PC-9 (cell line): ENCODE data around the gene SGCD. TPM values are rescaled to one million over a fixed set of nuclear protein-coding genes. Genes with fewer than 3 reads are reported as not detected.

ENCODE experiments used
- BruUV-seq: library from RNA; stranded (reverse); fragments of 400-500 nt; replicated peaks from 2 replicates; lab custom pipeline; 2021; lab: Mats Ljungman, UMichigan
- CTCF ChIA-PET: fragments of 300-600 bp; sonication (Branson Sonifier 250); formaldehyde crosslinking; loops from one replicate; lab custom pipeline; 2022; ENCODE audit warnings: antibody characterized with exemption; lab: Charles Lee
- POLR2A ChIA-PET: fragments of 300-600 bp; sonication (Branson Sonifier 250); formaldehyde crosslinking; loops from one replicate; lab custom pipeline; 2022; ENCODE audit warnings: antibody characterized with exemption; ENCODE audit not compliant: unreplicated experiment; lab: Charles Lee
- DNase-seq, 2 experiments: peaks; one replicate each; pipeline versions ENCODE4 v3.0.0 to v3.0.0-alpha.2; 2015 to 2022; ENCODE audit warnings: mixed read lengths in 1 of 2
- H2AFZ ChIP-seq: fragments of 200-600 bp; sonication (generic); 2 replicates; pipeline ENCODE4 v1.8.1; 2017; ENCODE audit warnings: antibody characterized with exemption
- H3F3A ChIP-seq: fragments of 200-600 bp; sonication (generic); 2 replicates; pipeline ENCODE4 v1.8.1; 2017; ENCODE audit warnings: antibody characterized with exemption, mild to moderate bottlenecking, low read depth; ENCODE audit not compliant: insufficient read depth
- H3K27ac ChIP-seq: fragments of 200-600 bp; sonication (generic); 2 replicates; pipeline ENCODE4 v1.6.1; 2016; ENCODE audit warnings: mixed run types
- H3K27me3 ChIP-seq: fragments of 200-600 bp; sonication (generic); 2 replicates; pipeline ENCODE4 v1.6.1; 2016; ENCODE audit warnings: low read depth, mixed run types; ENCODE audit not compliant: insufficient read depth
- H3K36me3 ChIP-seq: fragments of 200-600 bp; sonication (generic); 2 replicates; pipeline ENCODE4 v1.6.1; 2016; ENCODE audit warnings: low read depth, mixed run types
- H3K4me1 ChIP-seq: fragments of 200-600 bp; sonication (generic); replicated peaks from 2 replicates; pipeline ENCODE4 v1.6.1; 2016; ENCODE audit warnings: mixed run types; ENCODE audit not compliant: insufficient read depth
- H3K4me2 ChIP-seq: fragments of 200-600 bp; sonication (generic); 2 replicates; pipeline ENCODE4 v1.6.1; 2017; ENCODE audit warnings: mixed run types
- H3K4me3 ChIP-seq: fragments of 200-600 bp; sonication (generic); 2 replicates; pipeline ENCODE4 v1.6.1; 2016; ENCODE audit warnings: mixed run types
- H3K79me2 ChIP-seq: fragments of 200-600 bp; sonication (generic); 2 replicates; pipeline ENCODE4 v1.6.1; 2017; ENCODE audit warnings: low read depth, mixed run types
- H3K9me2 ChIP-seq: fragments of 200-600 bp; sonication (generic); 2 replicates; pipeline ENCODE4 v1.8.1; 2017; ENCODE audit warnings: mild to moderate bottlenecking; ENCODE audit not compliant: insufficient read depth
- H3K9me3 ChIP-seq: fragments of 200-600 bp; sonication (generic); 2 replicates; pipeline ENCODE4 v1.8.1; 2016; ENCODE audit warnings: low read depth; ENCODE audit not compliant: insufficient read depth
- H4K20me1 ChIP-seq: fragments of 200-600 bp; sonication (generic); 2 replicates; pipeline ENCODE4 v1.8.1; 2017; ENCODE audit not compliant: insufficient read depth
- CTCF ChIP-seq: fragments of 200-600 bp; sonication (generic); conservative IDR thresholded peaks from 2 replicates; pipeline ENCODE4 v1.6.1; 2017; ENCODE audit warnings: mixed run types, antibody characterized with exemption, mild to moderate bottlenecking, moderate library complexity
- EZH2 ChIP-seq: fragments of 200-600 bp; sonication (generic); IDR thresholded peaks from 2 replicates; pipeline ENCODE4 v1.8.0; 2017; ENCODE audit warnings: antibody characterized with exemption, low read depth
- intact Hi-C: fragments of 100-400 bp; cut with micrococcal nuclease; formaldehyde crosslinking; loops from one replicate; pipeline ENCODE4 v1.10.0; 2022; ENCODE audit not compliant: unreplicated experiment
- total RNA-seq: library from RNA; stranded (reverse); gene quantifications from 2 replicates; pipeline ENCODE4 v1.2.3, GENCODE V29; 2021

Gene SGCD
- total RNA-seq, 1 experiment from 2014 or later, result not detected

DNA sequence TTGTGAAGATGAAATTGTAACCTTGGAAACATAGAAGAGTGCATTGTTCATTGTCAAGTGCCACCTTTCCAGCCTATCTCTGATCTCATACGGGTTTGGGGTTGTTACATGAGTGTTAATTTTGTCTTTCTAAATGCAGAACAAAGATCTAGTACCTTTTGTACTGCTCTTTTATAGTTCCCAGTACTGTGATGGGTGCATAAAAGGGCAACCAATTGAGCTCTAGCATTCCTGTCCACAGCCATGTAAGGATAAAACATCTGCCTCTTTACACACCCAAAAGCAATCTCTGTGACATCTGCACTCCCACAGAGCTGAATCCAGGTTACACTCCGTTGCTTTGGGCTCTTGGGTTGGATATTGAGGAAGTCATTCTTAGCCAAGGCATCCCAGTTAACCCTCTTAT, 255.2 kb downstream of the SGCD start:
- DNase-seq, result no peak
- Histone ChIP-seq H3K9me3 (no peaks in the 10 kb centered on the region), H3K27ac (no peak overlapping the region), H3K4me2 (no peak overlapping the region), H3F3A (no peaks in the 10 kb centered on the region), H4K20me1 (no peaks in the 10 kb centered on the region), H3K9me2 (no peaks in the 10 kb centered on the region), H2AFZ (no peak overlapping the region), H3K27me3 (no peaks in the 10 kb centered on the region), H3K79me2 (no peaks in the 10 kb centered on the region), H3K36me3 (no peaks in the 10 kb centered on the region), H3K4me3 (no peak overlapping the region), H3K4me1 (no peaks in the 10 kb centered on the region)
- CTCF ChIA-PET, result no interaction called here
- no peak for TF ChIP-seq CTCF
- no peak for TF ChIP-seq EZH2
- no TSS peak for BruUV-seq
- intact Hi-C loops, result no loop called here
- POLR2A ChIA-PET, result no interaction called here

DNA sequence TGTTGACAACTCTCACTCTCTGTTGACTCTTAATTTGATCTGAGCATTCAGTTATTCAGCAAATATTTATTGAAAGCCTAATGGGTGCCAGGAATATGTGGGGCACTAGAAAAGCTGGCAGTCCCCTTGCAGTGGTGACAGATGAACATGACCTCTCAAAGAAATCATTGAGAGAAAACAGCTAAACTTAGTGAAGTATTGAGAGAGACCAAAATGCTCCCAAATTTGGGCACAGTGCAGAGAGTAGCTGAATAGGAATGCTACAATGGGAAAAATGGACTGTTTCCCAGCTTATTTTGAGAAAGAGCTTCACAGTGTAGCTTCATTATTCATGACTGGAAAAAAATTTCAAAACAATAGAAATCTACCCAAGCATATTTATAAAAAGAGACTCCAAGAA, 257.9 kb downstream of the SGCD start:
- H3F3A ChIP-seq, result no peaks in the 10 kb centered on the region
- intact Hi-C loops, result no loop called here
- ChIA-PET POLR2A (interaction anchor here (0.6 kb wide), 1 partner anchor 1907 kb away, joined by 3 read pairs; no protein-coding TSS in a partner anchor), CTCF (no interaction called here)
- H3K4me2 ChIP-seq, result no peak overlapping the region
- H3K36me3 ChIP-seq, result no peaks in the 10 kb centered on the region
- H3K9me2 ChIP-seq, result no peaks in the 10 kb centered on the region
- H4K20me1 ChIP-seq, result no peaks in the 10 kb centered on the region
- no peak overlapping the region for H3K27ac ChIP-seq
- no peak overlapping the region for H2AFZ ChIP-seq
- BruUV-seq, result no TSS peak
- no peak for DNase-seq
- TF ChIP-seq EZH2 (no peak), CTCF (no peak)
- no peaks in the 10 kb centered on the region for H3K27me3 ChIP-seq
- no peaks in the 10 kb centered on the region for H3K4me1 ChIP-seq
- H3K79me2 ChIP-seq, result no peaks in the 10 kb centered on the region
- no peaks in the 10 kb centered on the region for H3K9me3 ChIP-seq
- no peak overlapping the region for H3K4me3 ChIP-seq

DNA sequence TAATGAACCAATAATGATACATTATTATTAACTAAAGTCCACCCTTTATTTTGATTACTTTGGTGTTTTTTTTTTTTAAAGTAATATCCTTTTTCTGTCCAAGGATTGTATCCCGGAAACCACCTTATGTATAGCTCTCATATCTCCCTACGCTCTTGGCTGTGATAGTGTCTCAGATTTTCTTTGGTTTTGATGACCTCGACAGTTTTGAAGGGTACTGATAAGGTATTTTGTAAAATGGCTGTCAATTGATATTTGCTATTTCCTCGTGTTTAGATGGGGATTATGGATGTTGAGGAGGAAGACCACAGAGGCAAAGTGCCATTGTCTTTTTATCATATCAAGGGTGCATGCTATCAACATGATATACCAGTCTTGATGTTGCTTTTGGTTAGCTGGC, 259.0 kb downstream of the SGCD start:
- H3K9me3 ChIP-seq, result no peaks in the 10 kb centered on the region
- no peaks in the 10 kb centered on the region for H3K27me3 ChIP-seq
- POLR2A ChIA-PET, result no interaction called here
- no peak for DNase-seq
- no peaks in the 10 kb centered on the region for H3K36me3 ChIP-seq
- H3K27ac ChIP-seq, result no peak overlapping the region
- H2AFZ ChIP-seq, result no peak overlapping the region
- H3K4me1 ChIP-seq, result no peaks in the 10 kb centered on the region
- intact Hi-C loops, result no loop called here
- no peaks in the 10 kb centered on the region for H3K79me2 ChIP-seq
- no peak overlapping the region for H3K4me3 ChIP-seq
- H3K4me2 ChIP-seq, result no peak overlapping the region
- no peaks in the 10 kb centered on the region for H3K9me2 ChIP-seq
- TF ChIP-seq CTCF (no peak), EZH2 (no peak)
- H3F3A ChIP-seq, result no peaks in the 10 kb centered on the region
- no peaks in the 10 kb centered on the region for H4K20me1 ChIP-seq
- no TSS peak for BruUV-seq
- CTCF ChIA-PET, result no interaction called here
